ENCODE data around the gene TGIF1. TPM values are rescaled to one million over a fixed set of nuclear protein-coding genes. Genes with fewer than 3 reads are reported as not detected.

Gene TGIF1
- total and polyA plus RNA-seq, 7 experiments from 2014 or later: 15.4 to 88.7 (median 63.5) TPM

GRCh38 chr18:3442919-3443318 is 7.1 kb upstream of the TGIF1 start:
- CTCF ChIA-PET: interaction anchor here (0.7 to 1.9 kb wide), 3 partner anchors 8 to 223 kb away, joined by 3 to 12 read pairs (median 3); no protein-coding TSS in a partner anchor
- ATAC-seq (no peak), DNase-seq (no peak)
- Histone ChIP-seq H3K36me3 (ENCODE audit: control insufficient read depth in 2 of 3, insufficient read depth in 3 of 3, low read length in 3 of 3) (no peaks in the 10 kb centered on the region), H3K4me1 (ENCODE audit: control insufficient read depth in 2 of 2, insufficient read depth in 2 of 2, low read length in 2 of 2) (peaks cover 4 to 5% of the 10 kb centered on the region in 2 donors), H3K4me3 (ENCODE audit: low read length) (no peak overlapping the region), H3K9me3 (ENCODE audit: control insufficient read depth in 2 of 3, low read length in 3 of 3) (no peaks in the 10 kb centered on the region), H3K27ac (ENCODE audit: low read depth, low read length) (no peak overlapping the region), H3K27me3 (ENCODE audit: control insufficient read depth in 2 of 2, insufficient read depth in 2 of 2, low read length in 2 of 2) (no peaks in the 10 kb centered on the region)
- POLR2A ChIA-PET: interaction anchor here (0.5 to 2.2 kb wide), 3 partner anchors 10 to 38 kb away, joined by 3 to 28 read pairs (median 6); no protein-coding TSS in a partner anchor
- Mint-ChIP-seq H3K27me3 (peaks cover 0 to 26% (median 0%) of the 10 kb centered on the region in 5 donors), H3K4me3 (no peak overlapping the region), H3K36me3 (no peaks in the 10 kb centered on the region), H3K9me3 (no peaks in the 10 kb centered on the region), H3K27ac (no peak overlapping the region), H3K4me1 (peaks cover 0 to 17% (median 9%) of the 10 kb centered on the region in 7 donors)
- intact Hi-C loops (cut with micrococcal nuclease): loop anchor here in 1 of 2 donors (10.0 kb wide), 1 partner anchor 448 kb away; no protein-coding TSS in a partner anchor

GRCh38 chr18:3444296-3444695 is 5.7 kb upstream of the TGIF1 start:
- peaks cover 0 to 4% (median 0%) of the 10 kb centered on the region in 11 donors for H3K9me3 Mint-ChIP-seq
- H3K27me3 Mint-ChIP-seq: peaks cover 0 to 22% (median 0%) of the 10 kb centered on the region in 5 donors
- POLR2A ChIA-PET: interaction anchor here (1.3 to 1.5 kb wide), 2 partner anchors 23 to 150 kb away, joined by 3 to 4 read pairs; no protein-coding TSS in a partner anchor
- peaks cover 4 to 5% of the 10 kb centered on the region in 2 donors for H3K4me1 ChIP-seq (ENCODE audit: control insufficient read depth in 2 of 2, insufficient read depth in 2 of 2, low read length in 2 of 2)
- peaks cover 0 to 22% (median 9%) of the 10 kb centered on the region in 7 donors for H3K4me1 Mint-ChIP-seq
- H3K4me3 ChIP-seq (ENCODE audit: low read length): no peak overlapping the region
- H3K36me3 Mint-ChIP-seq: no peaks in the 10 kb centered on the region
- no peak for ATAC-seq
- H3K36me3 ChIP-seq (ENCODE audit: control insufficient read depth in 2 of 3, insufficient read depth in 3 of 3, low read length in 3 of 3): no peaks in the 10 kb centered on the region
- no peaks in the 10 kb centered on the region for H3K9me3 ChIP-seq (ENCODE audit: control insufficient read depth in 2 of 3, low read length in 3 of 3)
- no peaks in the 10 kb centered on the region for H3K27me3 ChIP-seq (ENCODE audit: control insufficient read depth in 2 of 2, insufficient read depth in 2 of 2, low read length in 2 of 2)
- CTCF ChIA-PET: interaction anchor here (0.6 kb wide), 1 partner anchor 10 kb away, joined by 4 read pairs; no protein-coding TSS in a partner anchor
- H3K4me3 Mint-ChIP-seq: no peak overlapping the region
- no peak overlapping the region for H3K27ac ChIP-seq (ENCODE audit: low read depth, low read length)
- no peak for DNase-seq
- peak overlapping the region in 1 of 9 donors; percentile 28 for H3K27ac Mint-ChIP-seq
- intact Hi-C loops (cut with micrococcal nuclease): loop anchor here in 1 of 2 donors (10.0 kb wide), 1 partner anchor 449 kb away; no protein-coding TSS in a partner anchor

- Mint-ChIP-seq H3K27me3 (peaks cover 0 to 22% (median 0%) of the 10 kb centered on the region in 5 donors), H3K4me3 (peak overlapping the region in 2 of 10 donors; percentile 7 to 22), H3K9me3 (peaks cover 0 to 4% (median 0%) of the 10 kb centered on the region in 11 donors), H3K27ac (peak overlapping the region in 5 of 9 donors; percentile 4 to 100 (median 64)), H3K36me3 (no peaks in the 10 kb centered on the region), H3K4me1 (peaks cover 0 to 22% (median 9%) of the 10 kb centered on the region in 7 donors)
- intact Hi-C loops (cut with micrococcal nuclease): loop anchor here in 1 of 2 donors (5.0 to 10.0 kb wide), 2 partner anchors 450 to 1792 kb away; no protein-coding TSS in a partner anchor
- ChIA-PET CTCF (interaction anchor here (0.6 kb wide), 1 partner anchor 10 kb away, joined by 4 read pairs; no protein-coding TSS in a partner anchor), POLR2A (interaction anchor here (1.5 kb wide), 1 partner anchor 22 kb away, joined by 3 read pairs; no protein-coding TSS in a partner anchor)
- Histone ChIP-seq H3K27ac (ENCODE audit: low read depth, low read length) (no peak overlapping the region), H3K36me3 (ENCODE audit: control insufficient read depth in 2 of 3, insufficient read depth in 3 of 3, low read length in 3 of 3) (no peaks in the 10 kb centered on the region), H3K4me1 (ENCODE audit: control insufficient read depth in 2 of 2, insufficient read depth in 2 of 2, low read length in 2 of 2) (peaks cover 4 to 5% of the 10 kb centered on the region in 2 donors), H3K27me3 (ENCODE audit: control insufficient read depth in 2 of 2, insufficient read depth in 2 of 2, low read length in 2 of 2) (no peaks in the 10 kb centered on the region), H3K9me3 (ENCODE audit: control insufficient read depth in 2 of 3, low read length in 3 of 3) (no peaks in the 10 kb centered on the region), H3K4me3 (ENCODE audit: low read length) (no peak overlapping the region)
- no peak for ATAC-seq
- no peak for DNase-seq
Measured at GRCh38 chr18:3444954-3445353, 5.0 kb upstream of the TGIF1 start.

GRCh38 chr18:3447068-3447894 is 2.7 kb upstream of the TGIF1 start:
- CTCF ChIA-PET: interaction anchor here (0.6 to 2.7 kb wide), 11 partner anchors 8 to 470 kb away, joined by 3 to 12 read pairs (median 3); no protein-coding TSS in a partner anchor
- Mint-ChIP-seq H3K36me3 (no peaks in the 10 kb centered on the region), H3K27ac (peak overlapping the region; percentile 96 to 100 (median 99)), H3K4me3 (peak overlapping the region; percentile 85 to 97 (median 96)), H3K27me3 (peaks cover 0 to 6% (median 0%) of the 10 kb centered on the region in 5 donors), H3K4me1 (peaks cover 0 to 26% (median 15%) of the 10 kb centered on the region in 7 donors), H3K9me3 (peaks cover 0 to 4% (median 0%) of the 10 kb centered on the region in 11 donors)
- DNase-seq (peak in 4 of 9 donors; percentile 12 to 44 (median 29)), ATAC-seq (no peak)
- Histone ChIP-seq H3K4me1 (ENCODE audit: control insufficient read depth in 2 of 2, insufficient read depth in 2 of 2, low read length in 2 of 2) (peaks cover 4 to 5% of the 10 kb centered on the region in 2 donors), H3K9me3 (ENCODE audit: control insufficient read depth in 2 of 3, low read length in 3 of 3) (no peaks in the 10 kb centered on the region), H3K36me3 (ENCODE audit: control insufficient read depth in 2 of 3, insufficient read depth in 3 of 3, low read length in 3 of 3) (no peaks in the 10 kb centered on the region), H3K27me3 (ENCODE audit: control insufficient read depth in 2 of 2, insufficient read depth in 2 of 2, low read length in 2 of 2) (no peaks in the 10 kb centered on the region), H3K4me3 (ENCODE audit: low read length) (peak overlapping the region; percentile 78), H3K27ac (ENCODE audit: low read depth, low read length) (peak overlapping the region; percentile 96)
- POLR2A ChIA-PET: interaction anchor here (0.6 to 4.0 kb wide), 36 partner anchors 8 to 1850 kb away, joined by 3 to 109 read pairs (median 4); partner anchors contain the start of genes MYL12A and ZBTB14
- intact Hi-C loops (cut with micrococcal nuclease): loop anchor here in 1 of 2 donors (5.0 to 10.0 kb wide), 2 partner anchors 452 to 1790 kb away; no protein-coding TSS in a partner anchor

GRCh38 chr18:3447895-3448837 is 1.8 kb upstream of the TGIF1 start:
- Mint-ChIP-seq H3K27me3 (peaks cover 0 to 1% (median 0%) of the 10 kb centered on the region in 5 donors), H3K4me3 (peak overlapping the region; percentile 85 to 97 (median 96)), H3K9me3 (peaks cover 0 to 4% (median 0%) of the 10 kb centered on the region in 11 donors), H3K27ac (peak overlapping the region; percentile 96 to 100 (median 99)), H3K4me1 (peaks cover 5 to 35% (median 23%) of the 10 kb centered on the region in 7 donors), H3K36me3 (peaks cover 0 to 3% (median 0%) of the 10 kb centered on the region in 5 donors)
- H3K27me3 ChIP-seq (ENCODE audit: control insufficient read depth in 2 of 2, insufficient read depth in 2 of 2, low read length in 2 of 2): no peaks in the 10 kb centered on the region
- H3K27ac ChIP-seq (ENCODE audit: low read depth, low read length): peak overlapping the region; percentile 96
- CTCF ChIA-PET: interaction anchor here (0.6 to 2.7 kb wide), 8 partner anchors 125 to 471 kb away, joined by 3 to 12 read pairs (median 4); no protein-coding TSS in a partner anchor
- no peaks in the 10 kb centered on the region for H3K36me3 ChIP-seq (ENCODE audit: control insufficient read depth in 2 of 3, insufficient read depth in 3 of 3, low read length in 3 of 3)
- peak; percentile 73 for ATAC-seq
- peaks cover 13% of the 10 kb centered on the region in 2 donors for H3K4me1 ChIP-seq (ENCODE audit: control insufficient read depth in 2 of 2, insufficient read depth in 2 of 2, low read length in 2 of 2)
- POLR2A ChIA-PET: interaction anchor here (0.6 to 4.0 kb wide), 42 partner anchors 9 to 1847 kb away, joined by 3 to 109 read pairs (median 4); partner anchors contain the start of genes MYL12A, MYL12B and ZBTB14
- H3K4me3 ChIP-seq (ENCODE audit: low read length): peak overlapping the region; percentile 78
- intact Hi-C loops (cut with micrococcal nuclease): loop anchor here (1.0 to 10.0 kb wide), 15 partner anchors 36 to 1849 kb away; partner anchors contain the start of genes LPIN2 (in 2 of the 2), MYL12A (in 1 of the 2) and MYL12B (in 1 of the 2)
- peak; percentile 73 to 89 (median 84) for DNase-seq
- H3K9me3 ChIP-seq (ENCODE audit: control insufficient read depth in 2 of 3, low read length in 3 of 3): no peaks in the 10 kb centered on the region
